NCI-H1436 (cell line): ENCODE measurements around the gene RCAN3.

ENCODE experiments used
- DNase-seq: peaks from one replicate; lab custom pipeline; 2025; lab: John Stamatoyannopoulos, UW

RCAN3 gene

DNA sequence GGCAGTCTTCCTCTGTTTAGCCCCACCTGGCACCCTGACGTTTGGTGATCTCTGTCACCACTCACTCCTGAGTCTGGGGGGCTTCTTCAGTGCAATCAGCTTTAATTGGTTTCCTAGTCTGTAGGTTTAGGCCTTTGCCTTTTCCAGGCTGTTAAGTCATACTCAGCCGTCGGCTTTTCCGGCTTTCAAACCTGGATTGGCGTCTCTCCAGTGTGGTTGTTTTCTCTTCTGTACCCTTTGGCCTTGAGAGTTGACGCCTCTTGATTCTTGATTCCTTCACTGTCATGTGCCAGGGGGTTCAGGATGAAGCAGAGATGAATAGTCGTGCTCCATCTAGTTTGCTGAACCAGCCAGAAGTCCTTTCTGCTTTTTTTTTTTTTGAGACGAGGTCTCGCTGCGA, 78.1 kb downstream of the RCAN3 start:
- no peak for DNase-seq

DNA sequence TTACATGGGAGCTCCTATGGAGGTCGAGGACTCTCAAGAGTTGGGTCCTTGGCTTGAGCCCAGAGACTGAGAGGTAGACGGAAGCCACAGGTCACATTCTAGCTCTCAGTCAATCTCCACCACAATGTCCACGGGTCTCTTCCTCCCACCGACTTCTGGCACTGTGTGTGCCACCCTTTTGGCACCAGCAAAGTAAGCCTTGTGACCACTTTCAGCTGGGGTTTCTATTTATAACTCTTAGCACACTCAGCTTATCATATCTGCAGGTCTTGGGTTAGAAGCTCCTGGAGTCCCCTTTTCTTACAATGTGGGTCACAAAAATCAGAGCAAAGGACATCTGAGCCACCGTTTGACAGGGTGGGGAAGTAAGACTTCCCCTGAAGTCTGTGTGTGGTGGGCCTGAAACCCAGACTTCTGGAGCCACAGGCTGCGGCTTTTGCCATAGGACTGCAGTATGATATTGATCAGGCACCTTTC, 81.6 kb downstream of the RCAN3 start:
- DNase-seq, result no peak

DNA sequence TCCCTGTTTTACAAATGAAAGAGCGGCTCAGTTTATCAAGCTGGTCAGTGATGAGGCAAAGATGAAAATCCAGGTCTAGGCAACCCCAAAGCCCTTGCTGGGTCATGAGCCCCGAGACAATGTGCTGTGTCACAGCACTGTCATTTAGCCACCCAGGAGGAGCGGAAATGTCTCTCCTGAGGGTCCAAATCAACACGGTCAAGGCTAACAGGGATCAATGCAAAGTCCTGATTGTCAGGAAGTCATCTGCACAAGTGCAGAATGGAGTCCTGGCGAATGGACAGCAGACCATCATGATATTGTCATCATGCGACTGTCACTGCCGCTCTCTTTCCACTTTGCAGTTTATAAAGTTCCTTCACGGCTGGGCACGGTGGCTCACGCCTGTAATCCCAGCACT, 83.5 kb downstream of the RCAN3 start:
- DNase-seq, result no peak

DNA sequence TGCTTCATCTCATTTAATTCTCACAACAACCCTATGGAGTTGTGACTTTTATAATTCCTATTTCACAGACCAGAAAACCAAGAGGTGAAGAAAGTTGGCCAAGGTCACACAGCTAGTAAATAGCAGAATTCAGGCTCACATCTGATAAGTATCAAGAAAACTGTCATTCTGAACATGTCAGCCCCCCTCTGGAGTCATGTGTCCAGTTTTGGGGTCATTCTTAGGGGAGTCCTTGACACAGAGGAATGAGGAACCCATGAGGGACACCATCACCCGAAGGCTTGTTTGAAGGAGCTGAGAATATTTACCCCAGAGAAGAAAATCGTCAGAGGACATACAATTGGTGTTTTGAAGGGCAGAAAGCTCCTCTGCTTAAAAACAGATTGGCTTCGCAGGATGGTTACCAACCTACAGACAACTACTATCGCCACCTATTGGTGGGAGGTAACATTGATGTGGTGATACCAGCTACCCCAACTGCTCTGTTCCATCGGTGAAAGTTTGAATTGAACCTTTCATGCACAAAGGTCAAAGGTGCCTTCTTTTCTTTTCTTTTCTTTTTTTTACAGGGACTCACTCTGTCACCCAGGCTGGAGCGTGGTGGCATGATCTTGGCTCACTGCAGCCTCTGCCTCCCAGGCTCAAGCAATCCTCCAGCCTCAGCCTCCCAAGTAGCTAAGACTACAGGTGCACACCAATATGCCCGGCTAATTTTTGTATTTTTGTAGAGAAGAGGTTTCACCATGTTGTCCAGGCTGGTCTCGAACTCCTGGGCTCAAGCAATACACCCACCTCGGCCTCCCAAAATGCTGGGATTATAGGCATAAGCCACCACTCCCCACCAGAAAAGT, 84.6 kb downstream of the RCAN3 start:
- DNase-seq, result peak; percentile 77

DNA sequence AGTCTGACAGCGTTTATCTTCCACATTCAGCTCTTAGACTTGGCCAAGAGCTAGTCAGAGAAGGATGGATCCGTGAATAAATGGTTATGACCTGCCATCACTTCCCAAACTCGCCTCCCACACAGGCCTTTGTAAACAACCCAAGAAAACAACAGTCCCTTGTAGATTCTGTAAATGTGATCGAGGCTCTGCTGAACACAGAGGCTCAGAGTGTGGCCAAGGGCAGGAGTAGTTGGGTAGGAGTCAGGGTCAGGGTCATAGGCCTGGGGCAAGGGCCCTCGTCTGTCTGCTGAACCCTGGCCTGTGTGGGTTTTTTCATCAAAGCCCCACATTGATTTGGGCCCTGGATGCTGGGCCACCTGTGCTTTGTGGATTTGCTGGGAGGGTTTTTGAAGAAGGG, 85.9 kb downstream of the RCAN3 start:
- no peak for DNase-seq

DNA sequence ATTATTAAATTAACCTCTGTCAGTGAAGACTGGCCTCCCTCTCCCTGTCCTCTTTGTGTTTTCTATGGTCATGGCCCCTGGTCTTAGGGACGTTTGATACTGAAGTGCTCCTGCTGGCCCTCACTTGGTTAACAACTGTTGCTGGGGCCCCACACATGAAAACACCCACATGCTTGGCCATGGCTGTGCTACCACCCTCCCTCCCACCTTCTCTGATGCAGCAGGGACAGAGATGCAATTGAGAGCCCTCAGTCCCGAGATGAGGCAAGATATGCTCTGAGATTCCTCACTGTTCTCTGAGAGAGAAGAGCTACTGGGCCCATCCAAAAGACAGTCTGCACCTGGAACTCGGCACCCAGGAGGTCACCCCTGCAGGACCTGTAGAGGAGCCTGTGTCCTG, 86.6 kb downstream of the RCAN3 start:
- DNase-seq, result no peak
